H1 (cell line): Measurements from ENCODE around the gene WDFY1. TPM values are rescaled to one million over a fixed set of nuclear protein-coding genes. Genes with fewer than 3 reads are reported as not detected.

Experiments used
- ASH2L ChIP-seq: fragments of 200-600, 300-600 bp; sonication (generic); IDR thresholded peaks from one replicate; pipeline ENCODE4 v1.7.1; 2017; ENCODE audit warnings: low read length
- EP300 ChIP-seq, 2 experiments: IDR thresholded peaks; 1 replicate in 1 of 2; 2 replicates in 1 of 2; pipeline ENCODE4 v1.6.1; 2011 to 2012; ENCODE audit warnings: low read depth in 2 of 2, low read length in 2 of 2, mild to moderate bottlenecking in 2 of 2, borderline replicate concordance in 1 of 2, inconsistent platforms in 1 of 2, moderate library complexity in 1 of 2
- EZH2 ChIP-seq: fragments of 200-600 bp; sonication (generic); IDR thresholded peaks from 2 replicates; pipeline ENCODE4 v1.7.1; 2012; ENCODE audit warnings: low read depth, mild to moderate bottlenecking, moderate library complexity, low read length, inconsistent platforms; ENCODE audit not compliant: severe bottlenecking
- GTF2F1 ChIP-seq: IDR thresholded peaks from 2 replicates; pipeline ENCODE4 v1.6.1; 2012; ENCODE audit warnings: low read depth, low read length, improper control_type of control experiment, borderline replicate concordance
- HDAC2 ChIP-seq, 2 experiments: fragments of 300-600 bp in 1 of 2; sonication (generic) in 1 of 2; IDR thresholded peaks; 2 replicates each; pipeline ENCODE4 v1.6.1; 2011 to 2012; ENCODE audit warnings: low read depth in 2 of 2, low read length in 2 of 2, mild to moderate bottlenecking in 2 of 2, moderate library complexity in 2 of 2, borderline replicate concordance in 1 of 2, inconsistent platforms in 1 of 2
- JUN ChIP-seq: IDR thresholded peaks from 2 replicates; pipeline ENCODE4 v1.6.1; 2011; ENCODE audit warnings: low read depth, mild to moderate bottlenecking, improper control_type of control experiment, low read length
- POLR2A ChIP-seq, 2 experiments: IDR thresholded peaks; 1 replicate in 1 of 2; 2 replicates in 1 of 2; pipeline ENCODE4 v1.6.1; 2011; ENCODE audit warnings: low read depth in 2 of 2, low read length in 2 of 2, mild to moderate bottlenecking in 2 of 2; ENCODE audit errors: control extremely low read depth in 1 of 2
- RFX5 ChIP-seq: IDR thresholded peaks from 2 replicates; pipeline ENCODE4 v1.6.1; 2011; ENCODE audit warnings: low read depth, low read length, improper control_type of control experiment, borderline replicate concordance
- SIN3A ChIP-seq, 2 experiments: IDR thresholded peaks in 1 of 2; conservative IDR thresholded peaks in 1 of 2; 2 replicates each; pipeline ENCODE4 v1.6.1; 2011 to 2012; ENCODE audit warnings: low read length in 2 of 2, improper control_type of control experiment in 1 of 2, low read depth in 1 of 2, mild to moderate bottlenecking in 1 of 2
- TAF7 ChIP-seq: optimal IDR thresholded peaks from 2 replicates; pipeline ENCODE3; 2011; ENCODE audit warnings: low read depth, mild to moderate bottlenecking, inconsistent platforms, low read length, moderate library complexity, borderline replicate concordance
- polyA plus RNA-seq, 7 experiments: library from polyadenylated mRNA; depleted of rRNA in 3 of 7; stranded (reverse) in 5 of 7; unstranded in 2 of 7; fragments of >200 nt in 5 of 7; fragments of 200-250 nt in 2 of 7; gene quantifications; 1 replicate in 5 of 7; 2 replicates in 1 of 7; 4 replicates in 1 of 7; pipeline versions ENCODE4 v1.2.1 to v1.2.3, GENCODE V29; 2011 to 2013; ENCODE audit warnings: missing spikeins in 2 of 7, mixed read lengths in 2 of 7
- total RNA-seq: library from RNA; stranded (reverse); fragmentation: NEBNext Ultra II Directional; extraction: Animal tissue kit (Norgen Biotek cat#: 25700); gene quantifications from 2 replicates; pipeline ENCODE4 v1.2.1, GENCODE V29; 2021
- TF ChIP-seq, protein P1 (sequence below): fragments of 300-600 bp; sonication (generic); IDR thresholded peaks from 2 replicates; pipeline ENCODE4 v1.7.1; 2012; ENCODE audit warnings: low read length, moderate library complexity, mild to moderate bottlenecking, inconsistent platforms; ENCODE audit not compliant: insufficient replicate concordance

WDFY1 gene
- total and polyA plus RNA-seq, 2 of the 8 experiments (the other 6 are each of a cell fraction or from before 2014, with no cell fraction given): 68.4 to 94.7 TPM

DNA sequence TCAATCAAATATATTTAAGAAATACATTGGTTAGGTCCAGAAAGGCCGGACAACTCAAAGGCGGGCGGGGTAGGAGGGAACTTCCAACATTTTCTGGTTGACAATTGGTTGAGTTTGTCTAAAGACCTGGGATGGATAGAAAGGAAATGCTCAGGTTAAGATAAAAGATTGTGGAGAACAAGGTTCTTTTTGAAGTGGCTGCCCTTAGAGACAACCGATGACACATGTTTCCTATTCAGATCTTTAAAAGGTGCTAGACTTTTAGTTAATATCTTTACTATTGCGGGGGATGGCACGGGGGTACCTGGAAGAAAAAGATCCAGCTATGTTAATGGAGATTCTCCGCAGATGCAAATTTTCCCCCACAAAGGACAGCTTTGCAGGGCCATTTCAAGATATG lies 97.7 kb downstream of the WDFY1 start (continued):
- TF ChIP-seq, protein P1, sequence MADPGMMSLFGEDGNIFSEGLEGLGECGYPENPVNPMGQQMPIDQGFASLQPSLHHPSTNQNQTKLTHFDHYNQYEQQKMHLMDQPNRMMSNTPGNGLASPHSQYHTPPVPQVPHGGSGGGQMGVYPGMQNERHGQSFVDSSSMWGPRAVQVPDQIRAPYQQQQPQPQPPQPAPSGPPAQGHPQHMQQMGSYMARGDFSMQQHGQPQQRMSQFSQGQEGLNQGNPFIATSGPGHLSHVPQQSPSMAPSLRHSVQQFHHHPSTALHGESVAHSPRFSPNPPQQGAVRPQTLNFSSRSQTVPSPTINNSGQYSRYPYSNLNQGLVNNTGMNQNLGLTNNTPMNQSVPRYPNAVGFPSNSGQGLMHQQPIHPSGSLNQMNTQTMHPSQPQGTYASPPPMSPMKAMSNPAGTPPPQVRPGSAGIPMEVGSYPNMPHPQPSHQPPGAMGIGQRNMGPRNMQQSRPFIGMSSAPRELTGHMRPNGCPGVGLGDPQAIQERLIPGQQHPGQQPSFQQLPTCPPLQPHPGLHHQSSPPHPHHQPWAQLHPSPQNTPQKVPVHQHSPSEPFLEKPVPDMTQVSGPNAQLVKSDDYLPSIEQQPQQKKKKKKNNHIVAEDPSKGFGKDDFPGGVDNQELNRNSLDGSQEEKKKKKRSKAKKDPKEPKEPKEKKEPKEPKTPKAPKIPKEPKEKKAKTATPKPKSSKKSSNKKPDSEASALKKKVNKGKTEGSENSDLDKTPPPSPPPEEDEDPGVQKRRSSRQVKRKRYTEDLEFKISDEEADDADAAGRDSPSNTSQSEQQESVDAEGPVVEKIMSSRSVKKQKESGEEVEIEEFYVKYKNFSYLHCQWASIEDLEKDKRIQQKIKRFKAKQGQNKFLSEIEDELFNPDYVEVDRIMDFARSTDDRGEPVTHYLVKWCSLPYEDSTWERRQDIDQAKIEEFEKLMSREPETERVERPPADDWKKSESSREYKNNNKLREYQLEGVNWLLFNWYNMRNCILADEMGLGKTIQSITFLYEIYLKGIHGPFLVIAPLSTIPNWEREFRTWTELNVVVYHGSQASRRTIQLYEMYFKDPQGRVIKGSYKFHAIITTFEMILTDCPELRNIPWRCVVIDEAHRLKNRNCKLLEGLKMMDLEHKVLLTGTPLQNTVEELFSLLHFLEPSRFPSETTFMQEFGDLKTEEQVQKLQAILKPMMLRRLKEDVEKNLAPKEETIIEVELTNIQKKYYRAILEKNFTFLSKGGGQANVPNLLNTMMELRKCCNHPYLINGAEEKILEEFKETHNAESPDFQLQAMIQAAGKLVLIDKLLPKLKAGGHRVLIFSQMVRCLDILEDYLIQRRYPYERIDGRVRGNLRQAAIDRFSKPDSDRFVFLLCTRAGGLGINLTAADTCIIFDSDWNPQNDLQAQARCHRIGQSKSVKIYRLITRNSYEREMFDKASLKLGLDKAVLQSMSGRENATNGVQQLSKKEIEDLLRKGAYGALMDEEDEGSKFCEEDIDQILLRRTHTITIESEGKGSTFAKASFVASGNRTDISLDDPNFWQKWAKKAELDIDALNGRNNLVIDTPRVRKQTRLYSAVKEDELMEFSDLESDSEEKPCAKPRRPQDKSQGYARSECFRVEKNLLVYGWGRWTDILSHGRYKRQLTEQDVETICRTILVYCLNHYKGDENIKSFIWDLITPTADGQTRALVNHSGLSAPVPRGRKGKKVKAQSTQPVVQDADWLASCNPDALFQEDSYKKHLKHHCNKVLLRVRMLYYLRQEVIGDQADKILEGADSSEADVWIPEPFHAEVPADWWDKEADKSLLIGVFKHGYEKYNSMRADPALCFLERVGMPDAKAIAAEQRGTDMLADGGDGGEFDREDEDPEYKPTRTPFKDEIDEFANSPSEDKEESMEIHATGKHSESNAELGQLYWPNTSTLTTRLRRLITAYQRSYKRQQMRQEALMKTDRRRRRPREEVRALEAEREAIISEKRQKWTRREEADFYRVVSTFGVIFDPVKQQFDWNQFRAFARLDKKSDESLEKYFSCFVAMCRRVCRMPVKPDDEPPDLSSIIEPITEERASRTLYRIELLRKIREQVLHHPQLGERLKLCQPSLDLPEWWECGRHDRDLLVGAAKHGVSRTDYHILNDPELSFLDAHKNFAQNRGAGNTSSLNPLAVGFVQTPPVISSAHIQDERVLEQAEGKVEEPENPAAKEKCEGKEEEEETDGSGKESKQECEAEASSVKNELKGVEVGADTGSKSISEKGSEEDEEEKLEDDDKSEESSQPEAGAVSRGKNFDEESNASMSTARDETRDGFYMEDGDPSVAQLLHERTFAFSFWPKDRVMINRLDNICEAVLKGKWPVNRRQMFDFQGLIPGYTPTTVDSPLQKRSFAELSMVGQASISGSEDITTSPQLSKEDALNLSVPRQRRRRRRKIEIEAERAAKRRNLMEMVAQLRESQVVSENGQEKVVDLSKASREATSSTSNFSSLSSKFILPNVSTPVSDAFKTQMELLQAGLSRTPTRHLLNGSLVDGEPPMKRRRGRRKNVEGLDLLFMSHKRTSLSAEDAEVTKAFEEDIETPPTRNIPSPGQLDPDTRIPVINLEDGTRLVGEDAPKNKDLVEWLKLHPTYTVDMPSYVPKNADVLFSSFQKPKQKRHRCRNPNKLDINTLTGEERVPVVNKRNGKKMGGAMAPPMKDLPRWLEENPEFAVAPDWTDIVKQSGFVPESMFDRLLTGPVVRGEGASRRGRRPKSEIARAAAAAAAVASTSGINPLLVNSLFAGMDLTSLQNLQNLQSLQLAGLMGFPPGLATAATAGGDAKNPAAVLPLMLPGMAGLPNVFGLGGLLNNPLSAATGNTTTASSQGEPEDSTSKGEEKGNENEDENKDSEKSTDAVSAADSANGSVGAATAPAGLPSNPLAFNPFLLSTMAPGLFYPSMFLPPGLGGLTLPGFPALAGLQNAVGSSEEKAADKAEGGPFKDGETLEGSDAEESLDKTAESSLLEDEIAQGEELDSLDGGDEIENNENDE: no peak
- TF ChIP-seq GTF2F1: no peak
- no peak for TF ChIP-seq RFX5
- no peak for TF ChIP-seq EZH2
- no peak for TF ChIP-seq JUN
- no peak for TF ChIP-seq HDAC2 (IDR thresholded peaks at IDR 0.05; ENCODE audit: borderline replicate concordance in 1 of 2, low read depth in 2 of 2, low read length in 2 of 2)
- no peak for TF ChIP-seq POLR2A (IDR thresholded peaks at IDR 0.05; ENCODE audit: control extremely low read depth in 1 of 2, low read depth in 2 of 2, low read length in 2 of 2)
- no peak for TF ChIP-seq SIN3A (conservative IDR thresholded peaks at IDR 0.05 in 1 of 2, IDR thresholded peaks at IDR 0.05 in 1 of 2; ENCODE audit: low read depth in 1 of 2, low read length in 2 of 2)
- TF ChIP-seq EP300 (IDR thresholded peaks at IDR 0.05; ENCODE audit: borderline replicate concordance in 1 of 2, low read depth in 2 of 2, low read length in 2 of 2): no peak
- no peak for TF ChIP-seq TAF7
- TF ChIP-seq ASH2L: no peak
